ENCODE data around the gene CLASP1.

GRCh38 chr2:121545257-121545656 lies 104.0 kb downstream of the CLASP1 start:
- no peak for TF ChIP-seq POLR2A (IDR thresholded peaks at IDR 0.05; ENCODE audit: low read depth, low read length)
- no peak for TF ChIP-seq POLR2AphosphoS5 (IDR thresholded peaks at IDR 0.05; ENCODE audit: low read depth, low read length)

Data from GM12891 (cell line).